Hepatocyte (in vitro differentiated cells): ENCODE results near the gene KIF3B.
"Not testable (repeated sequence)": the region's sequence is repeated elsewhere in the genome, so short reads cannot be mapped to it uniquely, and the experiment has no call there.

Source experiments
- CTCF ChIP-seq: fragments of 200-600 bp; sonication (generic); IDR thresholded peaks from 2 replicates; pipeline ENCODE4 v1.5.1; 2016; ENCODE audit warnings: antibody characterized with exemption, mild to moderate bottlenecking; ENCODE audit not compliant: poor library complexity
- EZH2phosphoT487 ChIP-seq: fragments of 200-600 bp; sonication (generic); IDR thresholded peaks from one replicate; pipeline ENCODE4 v1.6.1; 2018; ENCODE audit warnings: antibody characterized with exemption, mild to moderate bottlenecking, low read depth, moderate library complexity; ENCODE audit not compliant: unreplicated experiment, severe bottlenecking

- TF ChIP-seq CTCF, EZH2phosphoT487: not testable (repeated sequence)
These were observed 46.3 kb downstream of the KIF3B start for GRCh38 chr20:32323761-32324160.
